ENCODE data around the gene C10orf95. TPM values are rescaled to one million over a fixed set of nuclear protein-coding genes. Genes with fewer than 3 reads are reported as not detected.

Gene C10orf95
- total and polyA plus RNA-seq, 2 donors (not counting 1 experiment from before 2014, with no cell fraction given), result 0.32 to 0.63 TPM

- no peaks in the 10 kb centered on the region for H4K20me1 ChIP-seq (ENCODE audit: control insufficient read depth, insufficient read depth, low read length, poor library complexity, severe bottlenecking)
- 95% methylated on average over 10 of the region's 10 CpGs for WGBS (ENCODE audit: insufficient coverage)
- H3K27ac Mint-ChIP-seq, result no peak overlapping the region
- no peak overlapping the region for H3K4me2 ChIP-seq (replicated peaks; ENCODE audit: low read depth, low read length, poor library complexity, severe bottlenecking)
- peaks cover 17 to 23% of the 10 kb centered on the region in 2 donors for H3K4me1 ChIP-seq (ENCODE audit: control insufficient read depth in 2 of 2, insufficient read depth in 2 of 2, low read length in 2 of 2)
- no peak overlapping the region for H3K9ac ChIP-seq (ENCODE audit: low read length)
- TF ChIP-seq CTCF (IDR thresholded peaks at IDR 0.05) (no peak), EZH2 (IDR thresholded peaks at IDR 0.05; ENCODE audit: borderline replicate concordance, insufficient read depth, low read depth, low read length, poor library complexity, severe bottlenecking) (no peak)
- no peak overlapping the region for H3K4me3 Mint-ChIP-seq
- H3K4me3 ChIP-seq (ENCODE audit: control extremely low read depth in 1 of 5, extremely low read depth in 1 of 5, insufficient read depth in 1 of 5, low read depth in 2 of 5, low read length in 4 of 5), result no peak overlapping the region
- H3K27ac ChIP-seq (ENCODE audit: low read length in 2 of 2), result no peak overlapping the region
- CTCF ChIA-PET, result interaction anchor here (4.0 kb wide), 1 partner anchor 14 kb away, joined by 36 read pairs; no protein-coding TSS in a partner anchor
- no peaks in the 10 kb centered on the region for H3K27me3 Mint-ChIP-seq
- POLR2A ChIA-PET, result no interaction called here
- intact Hi-C loops (cut with micrococcal nuclease), result no loop called here
- H3K36me3 ChIP-seq (replicated peaks in 1 of 2; ENCODE audit: control extremely low read depth in 1 of 2, control insufficient read depth in 1 of 2, extremely low read depth in 1 of 2, insufficient read depth in 2 of 2, low read length in 1 of 2), result no peaks in the 10 kb centered on the region
- ATAC-seq (ENCODE audit: low read depth), result no peak
- no peak overlapping the region for H2AFZ ChIP-seq (ENCODE audit: insufficient read depth, low read depth, low read length, poor library complexity, severe bottlenecking)
- no peaks in the 10 kb centered on the region for H3K9me3 ChIP-seq (ENCODE audit: control extremely low read depth in 1 of 3, control insufficient read depth in 2 of 3, insufficient read depth in 1 of 3, low read length in 2 of 3)
- H3K4me1 Mint-ChIP-seq, result peaks cover 29% of the 10 kb centered on the region
- peaks cover 12% of the 10 kb centered on the region for H3K79me2 ChIP-seq (ENCODE audit: control insufficient read depth, insufficient read depth, low read length)
- H3K9me3 Mint-ChIP-seq (ENCODE audit: insufficient read depth), result no peaks in the 10 kb centered on the region
- DNase-seq, result no peak
- H3K27me3 ChIP-seq (replicated peaks in 1 of 4; ENCODE audit: control extremely low read depth in 1 of 4, control insufficient read depth in 3 of 4, insufficient read depth in 4 of 4, low read length in 3 of 4), result peaks cover 0 to 4% (median 0%) of the 10 kb centered on the region in 4 experiments
Observed at GRCh38 chr10:102463983-102464382, 12.6 kb upstream of the C10orf95 start.

- peak overlapping the region; percentile 85 for H3K4me3 Mint-ChIP-seq
- Histone ChIP-seq H3K27ac (ENCODE audit: low read length in 2 of 2) (no peak overlapping the region), H3K9me3 (ENCODE audit: control extremely low read depth in 1 of 3, control insufficient read depth in 2 of 3, insufficient read depth in 1 of 3, low read length in 2 of 3) (no peaks in the 10 kb centered on the region), H4K20me1 (ENCODE audit: control insufficient read depth, insufficient read depth, low read length, poor library complexity, severe bottlenecking) (no peaks in the 10 kb centered on the region), H3K4me1 (ENCODE audit: control insufficient read depth in 2 of 2, insufficient read depth in 2 of 2, low read length in 2 of 2) (peaks cover 17 to 23% of the 10 kb centered on the region in 2 donors), H3K4me2 (replicated peaks; ENCODE audit: low read depth, low read length, poor library complexity, severe bottlenecking) (peak overlapping the region; percentile 95), H3K27me3 (replicated peaks in 1 of 4; ENCODE audit: control extremely low read depth in 1 of 4, control insufficient read depth in 3 of 4, insufficient read depth in 4 of 4, low read length in 3 of 4) (peaks cover 0 to 4% (median 0%) of the 10 kb centered on the region in 4 experiments), H3K4me3 (ENCODE audit: control extremely low read depth in 1 of 5, extremely low read depth in 1 of 5, insufficient read depth in 1 of 5, low read depth in 2 of 5, low read length in 4 of 5) (no peak overlapping the region), H3K9ac (ENCODE audit: low read length) (no peak overlapping the region), H2AFZ (ENCODE audit: insufficient read depth, low read depth, low read length, poor library complexity, severe bottlenecking) (peak overlapping the region; percentile 95), H3K36me3 (replicated peaks in 1 of 2; ENCODE audit: control extremely low read depth in 1 of 2, control insufficient read depth in 1 of 2, extremely low read depth in 1 of 2, insufficient read depth in 2 of 2, low read length in 1 of 2) (no peaks in the 10 kb centered on the region), H3K79me2 (ENCODE audit: control insufficient read depth, insufficient read depth, low read length) (peaks cover 12% of the 10 kb centered on the region)
- DNase-seq, result no peak
- H3K27me3 Mint-ChIP-seq, result no peaks in the 10 kb centered on the region
- TF ChIP-seq CTCF (IDR thresholded peaks at IDR 0.05), result no peak
- TF ChIP-seq EZH2 (IDR thresholded peaks at IDR 0.05; ENCODE audit: borderline replicate concordance, insufficient read depth, low read depth, low read length, poor library complexity, severe bottlenecking), result no peak
- ATAC-seq (ENCODE audit: low read depth), result no peak
- POLR2A ChIA-PET, result interaction anchor here (0.6 to 3.4 kb wide), 4 partner anchors 12 to 861 kb away, joined by 3 to 25 read pairs (median 10); partner anchors contain the start of genes C10orf95 and CUEDC2
- CTCF ChIA-PET, result interaction anchor here (0.9 to 4.0 kb wide), 10 partner anchors 9 to 233 kb away, joined by 3 to 36 read pairs (median 4); partner anchors contain the start of genes C10orf95 and FBXL15
- H3K9me3 Mint-ChIP-seq (ENCODE audit: insufficient read depth), result no peaks in the 10 kb centered on the region
- 75% methylated on average over 5 of the region's 6 CpGs for WGBS (ENCODE audit: insufficient coverage)
- peak overlapping the region; percentile 7 for H3K27ac Mint-ChIP-seq
- intact Hi-C loops (cut with micrococcal nuclease), result no loop called here
- H3K4me1 Mint-ChIP-seq, result peaks cover 29% of the 10 kb centered on the region
Observed at GRCh38 chr10:102462512-102463054, 11.2 kb upstream of the C10orf95 start.

All from B cell (primary cell).